ENCODE measurements around the gene HDAC7.
A peak's percentile ranks its signal among the peaks of the same experiment; 100 is the strongest.

The HDAC7 gene

GRCh38 chr12:47768323-47768811 lies 51.3 kb downstream of the HDAC7 start:
- TF ChIP-seq CTCF (IDR thresholded peaks at IDR 0.05; ENCODE audit: borderline replicate concordance, insufficient read depth, low read depth, low read length), result no peak
- no peak overlapping the region for H3K4me3 ChIP-seq (ENCODE audit: low read depth, low read length)

GRCh38 chr12:47767216-47767724 lies 52.4 kb downstream of the HDAC7 start:
- H3K4me3 ChIP-seq (ENCODE audit: low read depth, low read length), result no peak overlapping the region
- peak; percentile 64 for TF ChIP-seq CTCF (IDR thresholded peaks at IDR 0.05; ENCODE audit: borderline replicate concordance, insufficient read depth, low read depth, low read length)

- no peak for TF ChIP-seq CTCF (IDR thresholded peaks at IDR 0.05; ENCODE audit: borderline replicate concordance, insufficient read depth, low read depth, low read length)
Measured at GRCh38 chr12:47766502-47767215, 53.0 kb downstream of the HDAC7 start.

GRCh38 chr12:47763481-47764346 lies 56.0 kb downstream of the HDAC7 start:
- no peak overlapping the region for H3K4me3 ChIP-seq (ENCODE audit: low read depth, low read length)
- TF ChIP-seq CTCF (IDR thresholded peaks at IDR 0.05; ENCODE audit: borderline replicate concordance, insufficient read depth, low read depth, low read length), result no peak

More at GRCh38 chr12:47766502-47767215, 53.0 kb downstream of the HDAC7 start:
- H3K4me3 ChIP-seq (ENCODE audit: low read depth, low read length), result no peak overlapping the region

- H3K4me3 ChIP-seq (ENCODE audit: low read depth, low read length), result no peak overlapping the region
- no peak for TF ChIP-seq CTCF (IDR thresholded peaks at IDR 0.05; ENCODE audit: borderline replicate concordance, insufficient read depth, low read depth, low read length)
Measured at GRCh38 chr12:47762850-47763465, 56.7 kb downstream of the HDAC7 start.

- peak within 1 kb of the TSS; percentile 42 for H3K4me3 ChIP-seq (ENCODE audit: low read depth, low read length)
- peak; percentile 73 for TF ChIP-seq CTCF (IDR thresholded peaks at IDR 0.05; ENCODE audit: borderline replicate concordance, insufficient read depth, low read depth, low read length)
Measured at GRCh38 chr12:47758834-47759690, 60.6 kb downstream of the HDAC7 start, which contains the start of gene RAPGEF3. Gene RAPGEF3, minus strand, starts transcription at chr12:47758880. Its CDS starts 324 bp downstream, at chr12:47758556.
